ENCODE results near the gene ABCA9.

GRCh38 chr17:69018022-69018615 is 42.6 kb downstream of the ABCA9 start:
- TF ChIP-seq YY1 (IDR thresholded peaks at IDR 0.05; ENCODE audit: insufficient read depth, insufficient read length) (no peak), ZNF274 (IDR thresholded peaks at IDR 0.05; ENCODE audit: low read depth, low read length) (no peak), SUZ12 (IDR thresholded peaks at IDR 0.05; ENCODE audit: extremely low read depth, insufficient read depth, insufficient read length) (no peak)

Measured in NT2/D1 (cell line).